UCSD-AML1 (cell line): ENCODE results near the gene GPSM1.
A peak's percentile ranks its signal among the peaks of the same experiment; 100 is the strongest.

Experiments used
- DNase-seq: peaks from one replicate; lab custom pipeline; 2025; ENCODE audit not compliant: unreplicated experiment; lab: John Stamatoyannopoulos, UW

Gene GPSM1

DNA sequence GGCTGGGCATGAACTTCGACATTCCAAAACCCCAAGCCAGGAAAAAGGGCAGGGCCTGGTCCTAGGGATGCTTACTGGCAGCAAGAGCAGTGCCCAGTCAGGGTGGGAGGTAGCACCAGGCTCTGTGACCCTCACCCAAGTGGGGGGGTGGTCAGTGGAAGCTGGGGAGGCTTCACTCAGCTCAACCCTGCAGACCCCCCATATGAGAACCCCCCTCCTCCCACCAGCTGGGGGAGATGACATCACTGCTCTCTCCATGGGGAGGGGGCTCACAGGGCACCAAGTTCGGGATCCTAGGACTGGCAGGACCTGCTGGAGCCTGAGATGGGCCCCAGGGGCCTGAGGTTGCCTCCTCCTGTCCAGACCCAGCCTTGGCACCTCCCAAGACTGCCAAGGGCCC, 31.5 kb downstream of the GPSM1 start:
- no peak for DNase-seq

DNA sequence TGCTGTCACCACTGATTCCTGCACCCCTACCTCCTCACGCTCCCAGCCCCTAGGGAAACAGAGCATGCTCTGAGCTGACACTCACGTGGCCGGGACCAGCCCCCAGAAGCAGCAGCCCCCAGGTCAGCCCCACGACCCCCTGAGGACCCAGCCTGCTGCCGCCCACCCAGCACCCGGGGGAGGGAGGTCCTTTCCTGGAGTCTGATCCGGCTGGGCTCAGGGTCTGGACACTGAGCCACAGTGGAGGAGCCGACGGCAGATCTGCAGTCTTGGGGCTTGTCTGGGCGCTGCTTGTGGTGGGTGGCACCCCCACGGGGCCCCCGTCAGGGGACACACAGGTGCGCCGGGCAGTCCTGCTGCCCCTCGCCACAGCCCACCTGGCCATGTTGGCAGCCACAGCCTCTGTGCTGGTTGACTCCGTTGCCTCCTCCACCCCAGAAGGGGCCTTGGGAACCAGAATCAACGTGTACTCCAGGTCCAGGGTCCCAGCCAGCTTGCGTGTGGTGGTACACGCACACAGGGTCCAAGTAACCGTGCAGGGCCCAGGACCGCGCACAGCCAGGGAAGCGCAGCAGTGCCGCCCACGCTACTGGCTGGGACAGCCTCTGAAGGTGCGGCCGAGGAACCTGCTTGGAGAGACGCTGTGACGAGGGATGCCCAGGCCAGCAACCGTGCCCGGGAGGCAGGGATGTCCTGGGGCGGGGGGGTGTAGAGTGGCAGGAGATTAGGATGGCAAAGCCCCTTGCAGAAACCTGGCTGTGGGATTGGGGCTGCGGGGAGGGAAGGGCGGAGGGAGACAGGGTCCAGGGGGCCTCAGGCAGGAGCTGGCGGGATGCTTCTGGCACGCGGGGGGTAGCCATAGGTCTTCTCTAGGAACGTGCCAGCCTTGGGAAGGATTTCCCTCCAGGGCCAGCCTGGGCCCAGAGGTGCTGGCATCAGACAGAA, 32.7 kb downstream of the GPSM1 start:
- DNase-seq = no peak

DNA sequence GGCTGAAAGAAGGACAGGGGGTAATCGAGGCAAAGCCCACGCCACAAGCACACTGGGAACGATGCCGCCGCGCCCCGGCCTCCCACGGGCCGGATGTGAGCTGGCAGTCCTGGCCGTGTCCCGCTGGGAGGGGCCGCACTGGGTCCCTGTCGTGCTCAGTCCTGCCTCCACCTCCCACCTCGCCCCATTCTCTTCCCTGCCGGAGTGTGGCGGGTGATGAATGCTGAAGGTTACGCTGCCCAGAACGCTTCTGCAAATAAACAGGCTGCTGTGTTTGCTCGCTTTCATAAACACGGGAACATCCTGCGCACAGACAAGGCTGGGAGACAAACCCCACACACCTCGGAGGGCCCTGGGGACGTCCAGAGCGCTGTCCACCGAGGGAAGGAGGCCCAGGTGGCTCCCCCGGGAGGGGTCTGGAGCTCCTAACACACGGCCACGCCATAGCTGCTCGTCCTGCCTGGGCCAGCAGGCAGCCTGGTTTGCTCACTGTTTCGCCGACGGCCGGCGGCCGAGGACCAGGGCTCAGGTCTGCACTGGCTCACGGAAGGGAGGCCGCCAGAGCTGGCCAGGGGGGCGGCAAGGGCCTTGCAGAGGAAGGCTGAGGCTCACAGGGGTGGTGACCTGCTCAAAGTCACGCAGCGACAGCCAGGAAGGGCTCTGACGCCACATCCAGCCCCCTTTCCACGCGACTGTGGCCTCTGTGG, 33.9 kb downstream of the GPSM1 start:
- DNase-seq = no peak

DNA sequence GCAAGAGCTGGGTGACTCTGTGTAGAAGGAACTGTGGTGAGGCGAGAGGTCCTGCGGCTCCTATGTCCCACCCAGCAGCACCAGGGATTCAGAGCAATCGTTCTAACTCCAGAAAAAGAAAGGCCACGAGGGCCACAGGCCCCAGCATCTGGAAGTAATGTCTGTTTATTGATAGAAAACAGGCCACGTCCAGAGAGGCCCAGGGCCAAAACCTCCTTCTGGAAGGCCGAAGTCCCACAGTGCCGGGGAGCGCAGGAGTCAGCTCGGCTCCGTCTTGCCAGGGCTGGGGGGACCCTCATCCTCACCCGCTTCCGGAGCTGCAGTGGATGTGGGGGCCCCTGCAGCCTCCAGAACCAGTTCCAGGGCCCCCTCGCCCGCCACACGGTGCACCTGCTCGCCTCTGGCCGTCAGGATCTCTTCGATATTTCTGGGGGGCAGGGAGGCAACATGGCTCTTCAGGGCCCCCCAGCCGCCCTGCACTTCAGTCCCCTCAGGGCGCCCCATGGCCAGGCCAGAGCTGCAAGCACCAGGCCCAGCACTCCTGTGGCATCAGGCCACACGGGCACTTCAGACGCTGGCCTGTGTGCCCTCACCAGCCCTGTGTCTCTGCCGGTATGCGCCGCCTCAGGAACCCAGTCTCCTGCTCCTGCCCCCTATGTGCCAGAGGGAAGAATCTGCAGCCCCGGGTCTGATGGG, 34.6 kb downstream of the GPSM1 start:
- no peak for DNase-seq

DNA sequence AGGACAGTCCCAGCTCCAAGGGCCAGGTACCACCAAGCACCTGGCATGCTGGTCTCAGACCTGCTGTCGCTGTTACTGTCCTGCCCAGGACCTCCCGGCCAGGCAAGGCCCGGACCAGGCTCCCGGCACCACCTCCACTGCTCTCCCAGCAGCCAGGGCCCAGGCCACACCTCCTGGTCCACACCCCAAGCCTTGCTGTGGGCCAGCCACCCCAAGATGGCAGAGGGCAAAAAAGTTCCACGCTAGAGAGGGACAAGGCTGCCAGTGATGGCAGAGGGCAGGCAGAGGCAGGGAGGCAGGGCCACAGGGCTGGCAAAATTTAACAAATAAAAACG, 35.1 kb downstream of the GPSM1 start:
- no peak for DNase-seq

DNA sequence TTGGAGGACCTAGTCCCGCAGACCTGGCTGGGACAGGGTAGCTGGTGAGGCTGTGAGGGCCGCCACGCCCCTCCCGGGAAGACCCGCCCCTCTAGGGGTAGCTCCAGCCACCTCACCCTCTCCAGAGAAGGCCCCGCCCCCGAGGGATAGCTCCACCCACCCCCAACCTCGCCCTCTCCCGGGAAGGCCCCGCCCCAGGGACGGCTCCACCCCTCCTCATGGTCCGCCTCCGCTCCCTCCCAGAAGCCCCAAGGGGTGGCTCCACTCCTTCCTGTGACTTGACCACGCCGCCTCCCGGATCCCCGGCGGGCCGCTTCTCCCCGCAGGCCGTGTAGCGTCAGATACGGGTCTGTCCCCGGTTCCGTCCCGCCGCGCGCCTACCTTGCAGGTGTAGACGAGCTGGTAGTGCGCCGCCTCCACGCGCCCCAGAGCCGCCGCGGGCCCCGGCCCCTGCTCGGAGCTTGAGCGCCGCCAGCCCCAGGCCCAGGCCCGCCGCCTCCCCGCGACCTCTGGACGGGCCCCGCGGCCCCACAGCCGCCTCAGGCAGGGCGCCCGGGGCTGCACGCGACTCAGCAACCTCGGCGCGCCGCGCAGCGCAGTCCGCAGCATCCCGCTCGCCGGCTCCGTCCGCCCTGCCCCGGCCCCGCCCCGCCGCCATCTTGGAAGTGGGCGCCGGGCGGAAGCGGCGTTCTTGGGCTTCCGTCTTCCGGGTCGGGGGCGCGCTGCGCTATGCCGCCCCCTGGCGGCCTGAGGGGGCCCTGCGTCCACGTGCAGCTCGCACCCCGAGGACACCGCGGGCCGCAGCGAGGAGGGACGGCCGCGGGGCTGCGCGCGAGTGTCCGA, 36.0 kb downstream of the GPSM1 start, which contains the start of gene DNLZ:
TSS of gene DNLZ (minus strand) at position 639 of the 843 bp plus-strand sequence. CDS start at position 609, 30 bp downstream.
- DNase-seq = peak; percentile 95

DNA sequence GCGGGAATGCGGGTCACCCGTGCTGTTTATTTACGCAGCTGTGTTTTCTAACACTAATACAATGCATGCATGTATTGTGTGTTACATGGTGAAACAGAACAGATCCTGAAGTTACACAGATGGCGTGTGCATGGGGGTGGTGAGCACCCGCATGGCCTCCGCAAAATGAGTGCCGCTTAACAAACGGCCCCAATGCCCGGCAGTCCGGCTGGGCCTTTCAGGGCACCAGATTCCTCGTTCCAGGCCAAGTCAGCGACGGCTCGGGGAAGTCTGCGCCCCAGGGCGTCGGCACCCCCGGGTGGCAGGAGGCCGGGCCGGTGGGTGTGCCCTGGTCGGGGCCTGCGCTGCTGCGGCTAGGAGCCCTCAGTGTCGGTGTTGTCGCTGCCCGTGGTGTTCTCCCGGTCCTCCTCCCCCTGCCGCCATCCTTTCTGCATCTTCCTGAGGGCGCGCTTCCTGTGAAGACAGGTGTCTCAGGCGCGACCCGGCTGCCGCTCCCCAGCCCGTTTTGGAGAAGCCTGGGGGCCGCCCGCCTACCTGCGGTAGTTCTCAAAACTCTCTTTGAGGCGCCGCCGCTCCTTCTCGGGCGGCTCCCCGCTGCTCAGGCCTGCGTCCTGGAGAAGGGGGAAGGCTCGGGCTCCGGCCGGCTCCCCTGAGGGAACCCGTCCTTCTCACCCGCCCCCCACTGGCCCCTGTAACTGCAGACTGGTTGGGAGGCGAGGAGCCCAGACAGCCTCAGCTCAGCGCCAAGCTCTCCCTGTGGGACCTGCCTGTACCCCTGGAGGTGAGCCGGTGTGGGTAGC, 36.8 kb downstream of the GPSM1 start:
- no peak for DNase-seq

DNA sequence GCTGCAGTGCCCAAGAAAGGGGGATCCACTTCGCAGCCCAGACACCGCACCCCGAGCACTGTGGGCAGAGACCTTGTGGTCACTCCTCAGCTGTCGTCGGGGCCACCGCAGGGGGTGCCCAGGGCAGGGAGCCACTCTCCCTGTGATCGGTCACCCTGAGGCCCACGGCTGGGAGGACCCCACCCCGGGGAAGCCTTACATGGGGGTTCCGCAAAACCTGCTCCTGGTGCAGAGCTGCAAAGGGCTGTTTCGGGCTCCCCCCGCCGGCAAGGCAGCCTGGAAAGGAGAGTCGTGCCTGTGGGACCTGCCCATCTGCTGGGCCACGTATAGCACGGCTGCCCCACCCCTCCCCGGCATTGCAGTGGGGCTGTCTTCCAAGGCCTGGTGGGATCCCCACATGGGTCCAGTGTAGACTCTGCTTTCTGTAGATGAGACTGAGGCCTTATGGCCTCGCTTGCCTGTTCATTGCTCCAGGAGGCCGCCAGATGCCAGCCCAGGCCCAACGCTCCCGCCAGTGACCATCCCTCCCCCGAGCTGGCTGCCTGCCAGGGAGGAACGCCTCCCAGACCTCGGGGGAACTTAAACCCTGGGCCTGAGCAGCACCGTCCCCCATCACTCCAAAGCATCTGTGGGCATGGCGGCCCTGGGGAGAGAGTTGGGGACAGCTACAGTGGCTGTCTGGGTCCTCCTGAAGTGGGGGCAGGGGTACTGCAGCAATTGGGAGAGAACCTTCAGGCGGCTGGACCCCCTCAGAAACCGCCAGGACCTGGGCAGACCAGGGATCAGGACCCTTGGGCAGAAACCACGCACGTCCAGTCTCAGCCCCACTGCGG, 37.8 kb downstream of the GPSM1 start:
- DNase-seq = no peak

DNA sequence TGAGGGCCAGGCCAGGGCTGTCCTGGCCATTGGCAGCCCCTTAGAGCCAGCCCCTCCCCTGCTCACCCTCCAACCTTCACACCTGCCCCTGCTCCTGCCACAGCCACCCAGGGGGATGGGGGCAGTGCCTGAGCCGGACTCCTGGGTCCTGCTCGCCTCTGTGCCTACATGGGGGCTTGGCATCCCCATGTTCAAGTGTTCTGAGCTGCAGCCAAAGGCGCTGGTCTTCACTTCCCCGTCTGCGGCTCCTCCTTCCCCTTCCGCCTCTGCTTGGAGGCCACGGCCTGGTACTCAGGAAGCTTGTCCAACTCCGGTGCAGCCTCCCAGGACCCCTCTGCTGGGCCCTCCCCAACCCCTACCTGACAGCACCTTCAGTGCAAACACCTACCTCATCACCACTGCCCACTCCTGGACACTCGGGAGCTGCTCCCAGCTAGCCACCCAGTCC, 38.5 kb downstream of the GPSM1 start:
- peak; percentile 21 for DNase-seq

DNA sequence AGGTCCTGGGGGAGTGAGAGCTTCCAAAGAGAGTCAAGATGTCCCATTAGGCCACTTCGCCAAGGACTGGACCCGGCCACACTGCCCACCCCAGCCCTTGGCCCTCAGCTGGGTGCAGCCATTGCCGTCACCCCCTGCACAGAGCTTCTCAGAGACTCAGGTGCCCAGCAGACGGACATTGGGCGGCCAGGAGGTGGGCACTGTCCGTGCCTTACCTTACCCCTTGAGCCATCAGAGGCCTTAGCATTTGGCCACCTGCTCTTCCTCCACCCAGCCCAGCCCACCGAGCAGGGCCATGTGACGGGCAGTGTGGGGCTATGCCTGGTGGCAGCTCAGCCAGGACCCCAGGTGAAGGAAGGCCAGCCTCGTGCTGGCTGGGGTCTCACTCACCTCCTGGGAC, 39.5 kb downstream of the GPSM1 start:
- no peak for DNase-seq

DNA sequence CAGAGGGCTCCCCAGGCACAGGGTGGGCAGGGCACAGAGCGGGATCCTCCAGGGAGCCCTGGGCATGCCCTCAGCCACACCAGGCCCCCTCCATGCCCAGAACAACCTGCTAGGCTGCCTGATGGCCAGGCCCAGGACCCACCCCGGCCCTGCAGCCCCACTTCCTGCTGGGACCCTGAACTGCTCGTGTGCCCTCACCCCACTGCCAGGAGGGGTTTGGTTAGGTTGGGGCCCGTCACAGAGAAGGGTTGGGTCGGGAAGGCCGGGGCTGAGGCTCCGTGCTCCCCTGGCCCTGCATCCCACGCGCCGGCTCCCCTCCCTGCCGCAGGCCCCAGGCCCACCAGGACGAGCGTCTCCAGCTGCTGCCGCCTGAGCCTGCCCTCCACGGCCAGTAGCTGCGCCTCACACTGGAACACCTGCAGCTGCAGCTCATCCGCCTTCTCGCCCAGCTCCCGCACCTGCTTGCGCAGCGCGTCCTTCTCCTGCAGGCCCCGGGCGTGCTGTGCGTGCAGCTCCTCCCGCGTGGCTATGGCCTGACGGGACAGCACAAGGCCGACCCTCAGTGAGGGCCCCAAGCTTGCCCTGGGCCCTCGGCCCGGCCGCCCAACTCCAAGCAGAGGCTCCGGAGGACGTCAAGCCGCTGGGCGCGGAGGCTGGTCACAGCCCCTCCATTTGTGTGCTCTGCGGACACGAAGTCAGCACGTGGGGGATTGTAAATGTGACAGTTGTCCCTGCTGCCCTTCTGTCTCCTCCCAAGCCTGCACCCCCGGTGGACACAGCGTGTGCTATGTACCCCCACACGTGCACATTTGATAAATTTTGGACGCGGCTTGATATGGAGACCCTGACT, 40.2 kb downstream of the GPSM1 start:
- no peak for DNase-seq

DNA sequence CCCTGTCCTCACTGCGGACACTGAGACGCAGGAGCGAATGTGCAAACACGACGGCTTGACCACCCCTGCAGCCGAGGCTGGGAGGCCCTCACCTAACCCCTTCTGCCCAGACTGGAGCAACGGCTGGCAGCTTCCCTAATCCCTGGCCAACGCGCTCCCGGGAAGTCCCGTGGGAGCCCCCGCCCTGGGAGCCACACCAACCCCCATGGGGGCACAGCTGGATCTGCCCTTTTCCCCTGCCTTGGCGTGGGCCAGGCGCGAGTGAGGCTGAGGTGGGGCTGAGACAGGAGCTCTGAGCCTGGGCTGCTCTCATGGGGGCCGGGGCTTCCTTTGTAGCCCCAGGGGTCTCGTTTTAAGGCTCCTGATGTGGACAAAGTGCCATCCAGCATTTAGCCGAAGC, 40.9 kb downstream of the GPSM1 start:
- no peak for DNase-seq

DNA sequence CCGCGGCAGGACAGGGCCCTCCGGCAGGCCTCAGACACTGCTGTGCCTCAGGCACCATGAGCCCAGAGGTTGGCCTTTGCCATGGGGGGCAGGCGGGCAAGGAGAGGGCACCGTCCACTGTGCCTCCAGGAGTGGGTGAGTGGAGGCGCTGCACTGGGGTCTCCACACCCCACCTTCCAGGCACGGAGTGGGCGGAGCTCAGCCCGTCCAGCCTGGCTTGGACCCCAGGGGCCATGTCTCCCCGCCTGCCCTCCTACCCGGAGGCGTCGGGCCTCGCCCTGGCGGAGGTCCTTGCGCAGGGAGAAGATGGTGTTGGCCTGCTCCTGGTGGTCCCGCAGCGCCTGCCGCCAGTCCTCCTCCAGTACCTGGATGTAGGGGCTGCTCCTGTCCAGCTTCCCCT, 42.7 kb downstream of the GPSM1 start:
- no peak for DNase-seq

DNA sequence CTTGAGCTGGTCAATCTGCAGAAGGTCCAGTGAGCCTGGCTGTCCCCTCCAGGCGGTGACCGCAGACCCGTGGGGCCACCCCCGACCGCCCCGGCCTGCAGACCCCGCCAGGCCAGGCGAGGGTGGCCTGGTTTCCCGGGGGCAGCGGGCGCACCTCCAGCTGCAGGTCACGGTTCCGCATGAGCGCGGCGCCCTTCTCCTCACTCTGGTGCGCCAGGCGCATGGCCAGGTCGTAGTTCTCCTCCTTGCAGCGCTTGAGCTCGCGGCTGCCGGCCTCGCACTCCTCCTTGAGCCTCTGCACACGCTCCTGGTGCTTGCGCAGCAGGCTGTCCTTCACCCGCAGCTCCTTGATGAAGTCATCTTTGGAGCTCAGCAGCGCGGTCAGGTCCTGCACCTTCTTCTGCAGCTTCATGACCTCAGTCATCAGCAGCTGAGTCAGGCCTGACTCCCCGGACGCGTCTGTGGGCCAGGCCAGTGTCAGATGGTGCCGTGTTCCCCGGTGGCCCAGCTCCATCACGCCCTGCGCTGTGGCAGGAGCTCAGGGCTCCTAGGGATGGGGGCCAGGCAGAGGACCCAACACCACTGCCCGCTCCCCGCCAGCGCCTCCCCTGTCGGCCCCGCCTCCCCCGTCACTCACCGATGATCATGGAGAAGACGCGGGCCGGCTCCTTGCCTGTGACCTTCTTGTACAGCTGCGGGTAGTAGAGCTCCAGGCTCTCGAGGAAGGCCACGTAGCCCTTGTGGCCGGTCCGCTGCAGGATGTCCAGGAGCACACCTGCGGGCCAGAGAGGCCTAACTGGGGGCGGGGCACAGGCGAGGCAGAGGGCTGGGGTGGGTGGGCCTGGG, 43.6 kb downstream of the GPSM1 start:
- no peak for DNase-seq

DNA sequence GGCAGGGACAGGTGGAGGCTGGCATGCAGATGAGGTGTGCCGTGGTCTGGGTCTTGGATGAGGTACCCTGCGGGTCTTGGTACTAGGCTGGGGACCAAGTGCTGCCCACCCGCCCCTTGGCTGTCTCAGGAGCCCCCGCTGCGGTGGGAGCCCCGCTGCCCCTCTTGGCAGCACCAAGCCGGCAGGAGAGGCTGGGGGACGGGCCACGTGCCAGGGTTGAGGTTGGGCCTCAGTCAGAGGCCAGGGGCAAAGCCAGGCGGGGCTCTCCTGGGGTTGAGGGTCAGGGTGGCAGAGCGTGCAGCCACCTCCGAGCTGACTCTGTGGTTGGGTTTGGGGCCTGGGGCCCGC, 44.2 kb downstream of the GPSM1 start:
- no peak for DNase-seq

DNA sequence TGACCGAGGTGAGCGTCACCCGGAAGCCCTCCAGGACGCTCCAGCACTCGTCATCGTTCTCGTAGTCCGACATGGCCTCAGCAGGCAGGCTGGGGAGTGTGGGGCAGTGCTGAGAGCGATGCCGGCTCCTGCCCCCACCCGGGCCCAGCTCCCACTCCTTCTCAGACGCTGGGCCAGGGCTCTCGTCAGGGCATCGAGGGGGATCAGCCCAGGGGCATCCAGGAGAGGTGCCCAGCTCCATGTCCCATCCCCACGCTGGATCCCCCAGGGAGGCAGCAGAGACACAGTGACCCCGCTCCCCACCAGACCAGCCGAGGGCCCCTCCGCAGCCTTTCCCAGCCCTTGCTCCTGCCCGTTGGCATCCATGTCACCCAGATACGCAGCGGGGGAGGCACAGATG, 44.7 kb downstream of the GPSM1 start:
- DNase-seq = no peak

DNA sequence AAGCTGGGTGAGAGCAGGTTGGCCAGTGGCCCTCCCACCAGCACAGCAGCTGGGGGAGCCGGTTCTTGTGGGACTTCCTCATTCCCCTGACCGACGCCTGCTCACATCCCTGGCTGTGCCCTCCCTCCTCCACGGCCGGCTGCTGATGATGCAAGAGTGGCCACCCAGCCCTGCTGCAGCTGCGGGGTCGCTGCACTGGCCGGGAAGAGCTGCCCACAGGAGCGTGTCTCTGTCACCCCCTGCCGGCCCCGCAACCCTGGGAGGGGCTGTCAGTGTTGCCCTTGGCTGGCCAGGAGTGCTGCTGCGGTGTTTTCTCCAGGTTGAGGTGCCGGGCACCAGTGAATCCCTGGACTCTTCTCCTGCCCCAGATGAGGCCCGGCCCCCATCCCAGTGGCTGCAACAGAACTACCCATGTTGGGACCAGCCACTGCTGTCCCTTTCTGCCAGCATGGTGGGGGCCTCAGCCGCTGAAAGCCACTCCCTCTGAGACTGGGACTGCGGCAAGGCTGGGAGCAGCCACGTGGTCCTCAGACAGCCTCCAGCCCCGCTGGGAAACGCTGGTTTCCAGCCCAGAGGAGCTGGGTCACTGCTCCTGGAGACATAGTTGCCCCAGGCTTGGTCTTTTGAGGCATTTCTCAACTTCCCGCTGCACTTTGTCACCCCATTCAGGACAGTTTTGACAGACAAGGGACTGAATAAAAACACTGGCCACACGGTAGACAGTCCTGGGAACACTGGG, 45.4 kb downstream of the GPSM1 start:
- DNase-seq = peak; percentile 78
